ENCODE measurements around the gene MRPL34. TPM values are rescaled to one million over a fixed set of nuclear protein-coding genes. Genes with fewer than 3 reads are reported as not detected.

Gene MRPL34
- total and polyA plus RNA-seq, 9 of the 15 experiments (the other 6 are each of a cell fraction or from before 2014, with no cell fraction given): 11.5 to 256 (median 72.5) TPM

DNA sequence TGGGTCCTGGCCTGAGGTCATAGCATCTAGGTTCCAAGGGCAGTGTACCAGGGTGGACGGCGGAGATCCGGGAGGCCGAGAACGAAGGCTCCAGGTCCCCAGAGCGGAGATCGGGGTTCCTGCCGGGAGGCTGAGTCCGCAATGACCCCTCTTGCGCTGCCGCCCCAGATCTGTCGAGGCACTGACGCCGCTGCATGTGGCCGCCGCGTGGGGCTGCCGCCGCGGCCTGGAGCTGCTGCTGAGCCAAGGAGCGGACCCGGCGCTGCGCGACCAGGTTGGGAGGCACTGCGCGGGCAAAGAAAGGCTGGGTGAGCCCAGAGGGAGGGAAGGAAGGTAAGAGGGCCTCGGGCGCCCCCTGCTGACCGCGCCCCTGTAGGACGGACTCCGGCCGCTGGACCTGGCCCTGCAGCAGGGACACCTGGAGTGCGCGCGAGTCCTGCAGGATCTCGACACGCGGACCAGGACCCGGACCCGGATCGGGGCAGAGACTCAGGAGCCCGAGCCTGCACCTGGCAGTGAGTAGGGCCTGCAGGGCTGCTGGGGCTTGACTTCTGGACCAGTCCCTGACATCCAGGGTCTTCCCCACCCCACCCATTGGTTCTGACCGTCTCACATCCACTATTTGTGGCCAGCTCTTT lies 23.1 kb upstream of the MRPL34 start (continued):
- TF ChIP-seq AFF1 (IDR thresholded peaks at IDR 0.05; ENCODE audit: low read depth in 1 of 2, partially characterized antibody in 2 of 2) (no peak), HCFC1 (IDR thresholded peaks at IDR 0.05; ENCODE audit: low read depth, low read length) (no peak), ZNF609 (CRISPR knock-in tag; IDR thresholded peaks at IDR 0.05; ENCODE audit: borderline replicate concordance) (no peak), GATAD2B (IDR thresholded peaks at IDR 0.05; ENCODE audit: borderline replicate concordance) (no peak), NBN (IDR thresholded peaks at IDR 0.05; ENCODE audit: low read depth) (no peak), ZNF717 (CRISPR knock-in tag; IDR thresholded peaks at IDR 0.05) (no peak), BHLHE40 (IDR thresholded peaks at IDR 0.05; ENCODE audit: low read length) (no peak), GTF2F1 (IDR thresholded peaks at IDR 0.05; ENCODE audit: low read depth, low read length) (no peak), MED1 (CRISPR knock-in tag; IDR thresholded peaks at IDR 0.05; ENCODE audit: borderline replicate concordance) (no peak), CBX3 (IDR thresholded peaks at IDR 0.05; ENCODE audit: borderline replicate concordance in 1 of 2, low read length in 2 of 2) (peak in 1 of 2 experiments; percentile 51; a peak in 1 of 3 replicates), ARID3A (IDR thresholded peaks at IDR 0.05; ENCODE audit: borderline replicate concordance, low read depth, low read length) (no peak)
- TF ChIP-seq, protein P1, sequence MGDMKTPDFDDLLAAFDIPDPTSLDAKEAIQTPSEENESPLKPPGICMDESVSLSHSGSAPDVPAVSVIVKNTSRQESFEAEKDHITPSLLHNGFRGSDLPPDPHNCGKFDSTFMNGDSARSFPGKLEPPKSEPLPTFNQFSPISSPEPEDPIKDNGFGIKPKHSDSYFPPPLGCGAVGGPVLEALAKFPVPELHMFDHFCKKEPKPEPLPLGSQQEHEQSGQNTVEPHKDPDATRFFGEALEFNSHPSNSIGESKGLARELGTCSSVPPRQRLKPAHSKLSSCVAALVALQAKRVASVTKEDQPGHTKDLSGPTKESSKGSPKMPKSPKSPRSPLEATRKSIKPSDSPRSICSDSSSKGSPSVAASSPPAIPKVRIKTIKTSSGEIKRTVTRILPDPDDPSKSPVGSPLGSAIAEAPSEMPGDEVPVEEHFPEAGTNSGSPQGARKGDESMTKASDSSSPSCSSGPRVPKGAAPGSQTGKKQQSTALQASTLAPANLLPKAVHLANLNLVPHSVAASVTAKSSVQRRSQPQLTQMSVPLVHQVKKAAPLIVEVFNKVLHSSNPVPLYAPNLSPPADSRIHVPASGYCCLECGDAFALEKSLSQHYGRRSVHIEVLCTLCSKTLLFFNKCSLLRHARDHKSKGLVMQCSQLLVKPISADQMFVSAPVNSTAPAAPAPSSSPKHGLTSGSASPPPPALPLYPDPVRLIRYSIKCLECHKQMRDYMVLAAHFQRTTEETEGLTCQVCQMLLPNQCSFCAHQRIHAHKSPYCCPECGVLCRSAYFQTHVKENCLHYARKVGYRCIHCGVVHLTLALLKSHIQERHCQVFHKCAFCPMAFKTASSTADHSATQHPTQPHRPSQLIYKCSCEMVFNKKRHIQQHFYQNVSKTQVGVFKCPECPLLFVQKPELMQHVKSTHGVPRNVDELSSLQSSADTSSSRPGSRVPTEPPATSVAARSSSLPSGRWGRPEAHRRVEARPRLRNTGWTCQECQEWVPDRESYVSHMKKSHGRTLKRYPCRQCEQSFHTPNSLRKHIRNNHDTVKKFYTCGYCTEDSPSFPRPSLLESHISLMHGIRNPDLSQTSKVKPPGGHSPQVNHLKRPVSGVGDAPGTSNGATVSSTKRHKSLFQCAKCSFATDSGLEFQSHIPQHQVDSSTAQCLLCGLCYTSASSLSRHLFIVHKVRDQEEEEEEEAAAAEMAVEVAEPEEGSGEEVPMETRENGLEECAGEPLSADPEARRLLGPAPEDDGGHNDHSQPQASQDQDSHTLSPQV (IDR thresholded peaks at IDR 0.05): peak; percentile 52

Measured in K562 (cell line).